ENCODE results near the gene FAM187B.
"Not testable (repeated sequence)": the region's sequence is repeated elsewhere in the genome, so short reads cannot be mapped to it uniquely, and the experiment has no call there.

The FAM187B gene

DNA sequence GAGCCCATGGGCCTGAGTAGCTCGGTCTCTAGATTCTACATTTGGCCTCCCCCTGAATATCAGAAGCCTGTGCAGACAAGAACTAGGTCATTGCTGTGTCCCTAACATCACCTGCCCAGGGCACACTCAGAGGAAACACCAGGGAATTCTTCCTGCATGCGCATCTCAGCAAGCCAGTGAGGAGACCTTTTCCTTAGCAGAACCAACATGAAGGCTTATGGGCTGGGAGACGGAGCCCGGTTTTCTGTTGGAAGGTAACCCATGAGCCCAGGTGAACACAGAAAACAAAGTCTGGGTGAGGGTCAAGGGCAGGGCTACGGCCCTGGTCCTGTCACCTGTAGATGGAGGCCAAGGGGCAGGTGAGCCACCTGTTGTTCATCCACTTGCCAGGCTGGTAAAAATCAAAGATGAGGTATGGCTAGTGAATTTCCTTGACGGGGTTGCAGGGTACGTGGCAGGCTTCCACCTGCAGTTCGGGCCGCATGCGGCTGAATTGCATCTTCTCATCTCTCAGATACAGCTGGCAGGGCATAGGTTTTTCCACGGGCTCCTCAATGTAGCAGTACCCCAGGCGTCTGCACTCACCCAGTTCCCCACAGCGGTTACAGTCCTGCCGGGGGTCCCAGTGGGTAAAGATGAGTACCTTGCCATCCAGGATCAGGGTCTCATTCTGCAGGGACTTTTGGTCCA lies 3.6 kb upstream of the FAM187B start:
- DNase-seq, result no peak

DNA sequence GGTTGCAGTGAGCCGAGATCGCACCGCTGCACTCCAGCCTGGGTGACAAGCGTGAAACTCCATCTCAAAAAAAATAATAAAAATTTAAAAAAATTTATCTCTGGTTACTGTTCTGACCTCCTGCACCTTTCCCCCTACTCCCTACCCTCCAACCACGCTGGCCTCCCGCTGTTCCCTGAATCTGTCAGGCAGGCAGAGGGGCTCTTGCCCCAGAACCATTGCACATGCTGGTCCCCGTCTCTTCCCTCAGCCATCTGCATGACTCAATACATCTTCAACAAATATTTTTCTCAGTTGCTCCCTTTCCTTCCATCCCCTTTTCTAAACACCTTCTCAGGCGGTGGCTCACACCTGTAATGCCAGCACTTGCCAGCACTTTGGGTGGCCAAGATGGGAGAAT lies 1.1 kb upstream of the FAM187B start:
- no peak for DNase-seq

DNA sequence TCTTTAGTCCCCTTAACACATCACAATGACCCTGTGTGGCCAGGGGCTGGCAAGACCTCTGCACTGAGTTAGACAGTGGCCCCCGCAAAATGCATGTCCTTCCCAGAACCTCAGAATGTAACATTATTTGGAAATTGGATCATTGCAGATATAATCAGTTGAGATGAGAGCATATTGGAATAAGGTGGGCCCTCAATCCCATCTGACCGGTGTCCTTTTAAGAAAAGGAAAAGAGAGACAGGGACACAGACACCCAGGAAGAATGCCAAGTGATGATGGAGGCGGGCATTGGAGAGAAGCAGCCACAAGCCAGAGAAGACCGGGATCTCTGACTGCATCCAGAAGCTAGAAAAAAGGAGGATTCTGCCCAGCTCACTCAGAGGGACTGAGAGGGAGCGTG lies 1.8 kb downstream of the FAM187B start:
- DNase-seq, result no peak

DNA sequence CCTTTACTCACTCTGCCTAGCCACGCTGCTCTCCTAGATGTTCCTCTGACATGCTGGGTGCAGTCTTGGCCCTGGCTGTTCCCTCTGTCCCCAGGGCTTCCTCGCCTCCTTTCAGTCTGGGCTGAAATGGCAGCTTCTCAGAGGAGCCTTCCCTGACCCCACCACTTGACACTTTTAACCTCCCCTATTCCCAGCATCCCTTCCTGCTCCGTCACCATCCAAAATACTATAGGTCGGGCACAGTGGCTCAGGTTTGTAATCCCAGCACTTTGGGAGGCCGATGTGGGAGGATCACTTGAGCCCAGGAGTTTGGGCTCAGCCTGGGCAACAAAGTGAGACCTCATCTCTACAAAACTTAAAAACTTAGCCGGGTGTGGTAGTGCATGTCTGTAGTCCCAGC lies 2.6 kb downstream of the FAM187B start:
- no peak for DNase-seq

DNA sequence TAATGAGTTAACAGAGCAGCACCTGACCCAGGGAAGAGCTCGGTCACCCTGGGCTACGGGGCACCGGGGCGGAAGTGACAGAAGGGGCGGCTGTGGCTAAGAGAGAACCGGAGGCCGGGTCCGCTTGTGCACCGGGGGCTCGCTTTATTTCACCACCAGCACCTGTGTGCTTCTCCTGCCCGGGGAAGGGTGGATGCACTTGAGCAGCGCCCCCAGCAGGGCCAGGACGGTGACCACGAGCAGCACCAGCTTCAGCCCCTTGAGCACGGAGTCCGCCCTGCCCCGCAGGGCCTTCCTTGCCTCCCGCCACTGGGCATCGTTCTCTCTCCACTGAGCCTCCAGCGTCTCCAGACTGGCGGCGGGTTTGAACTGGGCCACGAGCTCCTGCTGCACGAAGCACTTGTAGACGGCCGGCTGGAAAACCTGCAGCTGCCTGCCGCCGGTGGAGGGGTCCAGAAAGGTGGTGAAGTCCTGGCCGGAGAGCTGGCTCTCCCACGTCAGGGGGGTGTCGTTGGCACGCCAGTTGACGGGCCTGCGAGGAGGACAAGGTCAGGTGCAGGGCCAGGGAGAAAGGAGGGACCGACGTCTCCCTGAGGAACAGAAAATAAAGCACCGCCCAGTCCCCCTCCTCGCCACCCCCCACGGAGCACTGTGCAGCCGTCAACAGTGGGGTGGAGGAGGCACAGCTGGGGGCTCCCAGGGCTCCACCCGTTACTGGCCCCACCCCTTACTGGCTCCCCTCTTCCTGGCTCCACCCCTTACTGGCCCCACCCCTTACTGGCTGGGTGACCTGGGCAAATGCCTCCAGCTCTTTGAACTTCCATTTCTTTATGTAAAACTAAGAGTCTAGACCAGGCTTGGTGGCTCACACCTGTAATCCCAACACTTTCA lies 3.6 kb downstream of the FAM187B start:
- DNase-seq, result no peak

DNA sequence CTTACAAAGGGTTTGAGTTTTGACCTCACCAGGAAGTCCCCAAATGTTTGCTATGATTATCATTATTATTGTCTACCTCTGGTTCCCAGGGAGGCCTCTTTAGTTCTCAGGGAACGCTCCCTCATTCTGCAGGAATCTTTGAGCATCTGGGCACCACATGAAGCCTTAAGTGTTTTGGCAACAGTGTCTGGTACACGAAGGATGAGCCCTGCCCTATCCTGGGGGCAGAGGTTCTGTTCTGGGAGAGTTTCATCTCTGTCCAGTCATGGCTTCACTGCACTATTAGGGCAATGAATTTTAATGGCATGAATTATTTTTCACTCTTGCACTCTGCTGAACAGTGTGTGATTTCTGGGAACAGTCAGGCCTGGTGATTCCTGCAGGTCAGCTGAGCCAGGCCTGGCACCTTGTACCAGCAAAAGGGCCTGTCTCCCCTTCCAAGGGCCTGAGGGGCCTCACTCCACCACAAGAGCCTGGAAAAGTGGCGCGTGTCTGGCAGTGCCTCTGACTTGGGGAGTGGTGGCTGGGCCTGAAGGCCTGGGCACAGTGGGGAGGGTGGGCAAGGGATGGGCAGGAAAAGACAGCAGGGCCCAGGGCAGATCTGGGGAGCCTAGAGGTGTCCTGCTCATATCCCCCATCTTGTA lies 4.6 kb downstream of the FAM187B start:
- no peak for DNase-seq

DNA sequence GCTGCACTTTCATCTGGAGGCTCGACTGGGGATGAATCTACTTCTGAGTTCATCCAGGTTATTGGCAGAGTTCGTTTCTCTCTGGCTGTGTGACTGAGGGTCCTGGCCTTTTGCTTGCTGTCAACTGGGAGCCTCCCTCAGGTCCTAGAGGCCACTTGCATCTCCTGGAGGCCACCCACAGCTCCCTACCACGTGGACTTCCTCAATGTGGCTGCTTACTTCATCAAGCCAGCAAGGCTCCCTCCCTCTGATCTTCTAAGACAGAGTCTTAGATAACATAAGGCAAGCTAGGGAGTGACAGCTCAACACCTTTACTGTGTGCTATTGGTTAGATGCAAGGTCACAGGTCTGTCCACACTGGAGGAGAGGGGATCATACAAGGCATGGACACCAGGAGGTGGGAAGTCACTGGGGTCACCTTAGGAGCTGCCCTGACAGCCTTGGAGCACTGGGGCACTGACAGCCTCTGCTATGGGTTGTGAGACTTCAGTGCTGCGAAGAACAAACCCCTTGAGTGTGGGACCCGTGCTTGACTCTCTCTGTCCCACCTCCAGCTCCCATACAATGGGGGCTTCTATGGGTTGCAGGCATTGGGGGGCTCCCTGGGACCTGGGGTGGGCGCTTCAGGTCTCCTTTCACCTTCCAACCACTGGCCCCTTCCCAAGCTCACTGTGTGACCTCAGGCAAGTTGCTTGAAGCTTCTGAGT lies 5.3 kb downstream of the FAM187B start:
- DNase-seq, result no peak

DNA sequence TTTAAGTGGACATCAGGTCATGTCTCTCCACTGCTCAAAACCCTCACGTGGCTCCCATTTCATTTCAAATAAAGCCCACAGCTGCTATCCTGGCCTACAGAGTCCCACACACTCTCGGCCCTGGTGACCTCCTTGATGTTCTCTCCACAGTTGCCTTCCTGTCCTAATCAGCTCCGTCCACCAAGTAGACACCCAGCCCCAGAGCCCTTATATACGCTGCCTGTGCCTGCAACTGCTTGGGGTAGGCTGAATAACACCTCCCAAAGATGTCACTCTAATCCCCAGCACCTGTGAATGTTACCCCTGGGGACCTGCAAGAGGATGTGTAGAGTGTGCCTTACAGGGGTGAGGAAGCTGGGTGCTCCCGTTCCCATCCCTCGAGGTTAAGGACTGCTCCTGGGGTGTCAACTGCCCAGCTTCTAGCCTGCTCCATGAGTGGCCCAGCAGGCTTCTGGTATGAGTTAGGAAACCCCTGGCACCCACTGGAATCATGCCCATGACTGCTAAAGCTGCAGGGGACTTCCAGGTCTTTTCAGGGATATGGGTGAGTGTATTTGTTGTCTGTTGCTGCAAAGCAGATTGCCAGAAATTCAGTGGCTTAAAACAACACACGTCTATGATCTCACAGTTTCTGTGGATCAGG lies 6.0 kb downstream of the FAM187B start:
- no peak for DNase-seq

DNA sequence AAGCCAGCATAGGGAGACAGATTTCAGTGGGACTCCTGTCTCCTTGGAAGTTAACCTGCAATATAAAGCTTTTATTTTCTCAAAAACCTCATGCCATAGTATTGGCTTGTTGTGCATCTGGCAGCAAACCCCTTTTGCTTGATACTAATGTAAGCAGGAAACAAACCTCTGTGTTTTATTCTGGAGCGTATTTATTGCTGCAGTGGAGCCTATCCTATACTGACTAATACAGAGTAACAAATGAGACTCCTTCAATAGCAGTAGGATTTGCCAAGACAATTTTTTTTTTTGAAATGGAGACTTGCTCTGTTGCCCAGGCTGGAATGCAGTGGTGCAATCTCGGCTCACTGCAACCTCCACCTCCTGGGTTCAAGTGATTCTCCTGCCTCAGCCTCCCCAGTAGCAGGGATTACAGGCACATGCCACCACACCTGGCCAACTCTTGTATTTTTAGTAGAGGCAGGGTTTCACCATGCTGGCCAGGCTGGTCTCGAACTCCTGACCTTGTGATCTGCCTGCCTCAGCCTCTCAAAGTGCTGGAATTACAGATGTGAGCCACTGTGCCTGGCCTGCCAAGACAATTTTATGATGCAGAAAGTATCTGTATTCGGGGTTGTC lies 7.5 kb downstream of the FAM187B start:
- not testable (repeated sequence) for DNase-seq

DNA sequence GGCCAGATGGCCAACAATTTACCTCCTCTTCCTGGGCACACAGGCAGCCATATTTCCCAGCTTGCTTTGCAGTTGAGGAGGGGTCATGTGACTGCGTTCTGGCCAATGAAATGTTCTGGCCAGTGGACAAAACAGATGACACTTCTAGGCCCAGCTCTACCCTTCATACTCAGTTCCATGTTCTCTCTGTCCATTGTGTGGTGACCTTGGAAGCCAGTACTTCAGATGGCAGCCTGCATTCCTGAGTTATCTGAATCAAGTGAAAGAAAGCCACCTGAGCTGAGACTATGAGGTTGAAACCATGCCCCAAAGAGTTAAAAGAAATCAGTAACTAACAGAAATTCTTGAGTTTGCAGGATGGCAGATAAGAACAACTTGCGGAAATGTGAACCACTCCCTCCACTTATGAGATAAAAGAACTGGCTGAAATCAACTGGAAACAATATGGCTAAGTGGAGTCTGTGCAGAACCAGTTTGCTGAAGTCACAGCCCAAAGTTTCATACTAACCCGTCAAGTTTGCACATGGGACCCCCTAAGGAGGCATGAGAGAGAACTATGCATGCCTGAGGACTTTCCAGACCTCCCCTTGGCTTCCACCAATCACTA lies 8.1 kb downstream of the FAM187B start:
- DNase-seq, result no peak

DNA sequence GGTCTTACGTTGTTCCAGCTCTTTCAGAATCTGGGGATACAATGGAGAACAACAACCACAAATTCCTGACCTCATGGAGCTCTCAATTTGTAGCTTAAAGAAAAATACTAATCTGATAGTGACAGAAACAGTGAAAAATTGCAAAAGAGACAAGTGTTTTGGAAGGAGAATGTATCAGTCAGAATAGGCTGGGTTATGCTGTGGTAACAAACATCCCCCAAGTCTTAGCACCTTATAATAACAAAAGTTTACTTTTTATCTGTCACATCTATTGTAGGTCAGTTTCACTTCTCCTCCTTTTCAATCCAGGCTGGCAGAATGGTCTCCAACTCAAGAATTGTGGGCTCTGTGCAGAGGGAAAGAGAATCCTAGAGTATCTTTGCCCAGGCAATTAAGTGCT lies 9.5 kb downstream of the FAM187B start:
- DNase-seq, result no peak

DNA sequence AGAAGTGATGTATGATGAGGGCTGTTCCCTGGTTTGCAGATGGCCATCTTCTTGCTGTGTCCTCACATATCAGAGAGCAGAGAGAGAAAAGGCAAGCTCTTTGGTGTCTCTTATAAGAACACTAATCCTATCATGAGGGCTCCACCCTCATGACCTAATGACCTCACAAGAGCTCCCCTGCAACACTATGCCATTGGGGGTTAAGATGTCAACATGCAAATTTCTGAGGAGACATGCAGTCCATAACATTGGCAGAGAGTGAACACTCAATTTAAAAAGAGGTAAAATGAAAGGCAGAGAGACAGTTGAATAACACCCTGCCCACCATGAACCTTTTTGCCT lies 10.9 kb downstream of the FAM187B start:
- no peak for DNase-seq

DNA sequence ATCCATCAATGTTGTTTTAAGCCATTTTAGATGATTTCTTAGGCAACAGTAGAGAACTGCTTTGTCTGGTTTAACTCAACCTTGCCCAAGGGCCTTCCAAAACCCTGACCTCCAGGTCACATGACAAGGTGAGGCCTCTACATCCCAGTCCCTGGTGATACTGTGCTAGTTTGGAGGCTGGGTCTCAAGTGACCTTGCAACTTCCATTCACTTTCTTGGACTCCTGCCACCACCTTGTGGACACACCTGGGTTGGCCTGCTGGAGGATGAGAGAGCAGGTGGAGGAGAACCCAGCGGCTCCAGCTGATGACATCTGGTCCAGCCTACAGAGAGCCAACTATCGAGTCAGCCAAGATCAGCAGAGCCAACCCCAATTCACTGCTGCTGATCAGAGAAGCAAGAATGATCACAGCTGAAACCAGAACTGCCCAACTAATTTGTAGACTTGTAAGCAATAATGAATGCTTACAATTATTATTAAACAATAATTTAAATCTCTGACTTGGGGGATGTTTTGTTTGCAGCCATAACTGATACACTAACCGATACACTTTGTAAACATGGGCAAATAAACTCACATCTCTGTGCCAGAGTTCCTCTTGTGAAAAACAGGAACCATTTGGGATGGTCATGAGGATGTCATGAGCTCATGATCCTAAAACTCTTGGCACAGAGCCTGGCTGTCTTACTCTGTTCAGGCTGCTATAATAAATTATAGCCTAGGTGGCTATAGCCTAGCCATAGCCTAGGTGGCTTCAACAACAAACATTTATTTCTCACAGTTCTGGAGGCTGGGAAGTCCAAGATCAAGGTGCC lies 11.5 kb downstream of the FAM187B start:
- DNase-seq, result peak in 1 of 2 experiments; percentile 31

DNA sequence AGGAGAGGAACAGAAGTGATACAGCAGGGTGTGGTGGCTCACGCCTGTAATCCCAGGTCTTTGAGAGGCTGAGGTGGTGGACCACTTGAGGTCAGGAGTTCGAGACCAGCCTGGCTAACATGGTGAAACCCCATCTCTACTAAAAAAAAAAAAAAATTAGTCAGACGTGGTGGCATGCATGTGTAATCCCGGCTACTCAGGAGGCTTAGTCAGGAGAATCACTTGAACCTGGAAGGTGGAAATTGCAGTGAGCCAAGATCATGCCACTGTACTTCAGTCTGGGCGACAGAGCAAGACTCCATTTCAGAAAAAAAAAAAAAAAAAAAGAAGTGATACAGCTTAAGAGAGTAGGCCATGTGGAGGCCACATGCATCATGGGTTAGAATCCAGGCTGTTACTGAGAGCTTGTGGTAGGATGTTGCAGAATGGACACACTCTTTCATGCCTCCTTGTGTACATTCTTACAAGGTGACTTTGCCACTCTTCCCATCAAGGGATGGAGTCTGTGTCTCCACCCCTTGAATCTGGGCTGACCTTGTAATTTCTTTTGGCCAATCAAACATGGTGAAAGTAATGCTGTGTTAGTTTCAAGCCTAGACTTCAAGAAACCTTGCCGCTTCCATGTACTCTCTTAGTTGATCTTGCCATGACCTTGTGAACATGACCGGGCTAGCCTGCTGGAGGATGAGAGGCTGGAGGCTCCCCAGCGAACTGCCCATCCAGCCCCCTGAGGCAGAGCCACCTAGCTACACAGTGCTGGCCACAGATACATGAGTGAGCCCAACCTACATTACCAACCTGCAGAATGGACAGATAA lies 12.3 kb downstream of the FAM187B start:
- no peak for DNase-seq

DNA sequence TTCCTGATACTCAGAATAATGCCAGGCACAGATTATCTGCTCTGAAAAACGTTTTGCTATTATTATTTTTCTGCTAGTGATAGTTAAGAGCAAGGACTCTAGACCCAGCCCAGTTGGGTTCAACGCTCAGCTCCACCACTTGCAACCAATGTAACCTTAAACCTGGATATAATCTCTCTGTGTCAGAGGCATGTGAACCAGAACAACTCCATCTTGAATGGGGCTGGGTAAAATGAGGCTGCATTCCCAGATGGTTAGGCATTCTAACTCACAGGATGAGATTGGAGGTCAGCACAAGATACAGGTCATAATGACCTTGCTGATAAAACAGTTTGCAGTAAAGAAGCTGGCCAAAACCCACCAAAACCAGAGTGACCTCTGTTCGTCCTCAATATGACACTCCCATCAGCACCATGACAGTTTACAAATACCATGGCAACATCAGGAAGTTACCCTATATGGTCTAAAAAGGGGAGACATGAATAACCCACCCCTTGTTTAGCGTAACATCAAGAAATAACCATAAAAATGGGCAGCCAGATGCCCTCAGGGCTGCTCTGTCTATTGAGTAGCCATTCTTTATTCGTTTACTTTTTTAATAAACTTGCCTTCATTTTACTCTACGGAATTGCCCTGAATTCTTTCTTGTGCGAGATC lies 13.6 kb downstream of the FAM187B start:
- DNase-seq, result no peak

DNA sequence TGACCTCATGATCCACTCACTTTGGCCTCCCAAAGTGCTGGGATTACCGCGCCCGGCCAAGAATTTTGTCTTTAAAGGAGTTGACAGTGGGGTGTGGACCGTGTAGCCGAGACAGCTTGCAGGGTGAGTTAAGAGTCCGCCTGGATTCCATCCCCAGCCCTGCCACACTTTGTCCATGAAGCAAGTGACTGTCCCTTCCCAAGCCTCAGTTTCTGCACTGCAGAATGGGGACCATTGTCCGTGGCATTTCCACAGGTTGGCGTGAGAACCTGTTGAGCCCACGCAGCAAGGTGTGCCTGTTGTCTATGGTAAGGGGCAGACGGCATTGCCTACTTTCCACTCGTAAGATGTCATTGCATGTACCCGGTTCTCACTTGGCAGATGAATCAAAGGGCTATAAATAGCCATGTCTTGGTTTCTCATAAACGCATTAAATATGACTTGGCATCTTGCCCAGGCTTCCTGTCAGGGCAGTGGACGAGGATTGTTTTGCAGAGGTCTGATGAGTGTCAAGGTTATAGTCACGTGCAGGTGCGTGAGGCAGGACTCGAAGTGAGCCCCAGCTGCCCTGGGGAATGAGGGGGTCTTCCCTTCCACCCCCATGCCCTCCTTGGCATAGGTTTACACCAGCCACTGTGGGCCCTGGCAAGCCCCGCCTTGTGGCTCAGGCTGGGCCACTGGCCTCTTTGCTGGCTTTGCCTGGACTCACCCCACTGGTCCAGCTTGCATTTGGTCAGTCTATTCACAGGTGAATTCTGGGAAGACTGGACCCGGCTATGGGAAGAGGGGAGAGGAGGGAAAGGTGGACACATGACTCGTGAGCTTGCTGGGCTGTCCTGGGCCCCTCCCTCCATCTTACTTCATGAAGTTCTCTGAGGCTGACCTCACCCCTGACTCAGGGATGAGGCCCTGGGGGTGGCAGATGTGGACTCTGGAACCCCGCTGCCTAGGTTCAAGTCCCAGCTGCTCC lies 14.6 kb downstream of the FAM187B start:
- DNase-seq, result peak; percentile 49 to 78

DNA sequence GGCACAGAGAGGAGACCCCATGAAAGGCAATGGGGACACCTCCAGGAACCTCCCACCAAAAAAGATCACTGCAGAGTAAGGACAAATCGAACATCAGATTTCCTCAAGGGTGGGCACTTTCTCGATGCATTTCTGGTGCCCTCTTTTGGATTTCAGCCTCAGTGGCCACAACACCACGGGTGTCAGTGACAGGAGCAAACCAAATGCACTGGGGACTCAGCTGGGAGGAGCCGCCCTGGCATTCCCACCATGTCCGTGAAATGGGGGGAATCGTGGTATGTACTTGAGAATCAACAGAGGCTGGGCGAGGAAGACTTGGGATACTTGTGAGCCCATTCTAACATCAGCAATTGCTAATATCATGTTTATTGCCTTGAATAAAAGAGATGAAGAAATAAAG lies 16.3 kb downstream of the FAM187B start:
- DNase-seq, result no peak

DNA sequence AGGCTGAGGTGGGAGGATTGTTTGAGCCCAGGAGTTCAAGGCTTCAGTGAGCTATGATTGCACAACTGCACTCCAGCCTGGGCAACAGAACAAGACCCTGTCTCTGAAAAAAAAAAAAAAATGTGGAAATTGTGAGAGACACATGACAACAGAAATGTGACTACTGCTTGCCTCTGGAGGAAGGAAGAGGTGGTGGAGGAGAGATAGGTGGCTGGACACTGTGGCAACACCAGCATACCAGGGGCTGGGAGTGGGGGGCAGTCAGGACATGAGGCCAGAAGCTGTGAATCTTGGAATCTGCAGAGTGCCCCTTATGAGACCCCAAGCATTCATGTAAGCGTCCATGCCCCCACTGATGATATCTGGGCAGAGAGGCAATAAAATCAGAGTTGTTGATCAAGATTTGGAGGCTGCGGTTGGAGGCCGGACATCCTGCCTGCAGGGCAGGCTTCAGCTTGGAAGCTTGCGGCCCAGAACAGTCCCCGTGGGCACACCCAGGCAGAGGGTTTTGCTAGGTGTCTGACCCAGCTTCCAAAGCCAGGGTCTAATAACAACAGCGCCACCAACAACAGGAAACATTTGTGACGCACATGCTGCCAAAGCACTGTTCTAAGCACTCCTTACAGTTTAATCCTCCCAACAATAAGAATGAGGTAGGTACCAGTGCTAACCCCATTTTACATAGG lies 16.9 kb downstream of the FAM187B start:
- peak; percentile 29 to 61 for DNase-seq
